Stimulated activated naive B cell treated with anti-CD40 and anti-IgM and Interleukin-4, amounts not matched to agents 10 μg/mL and 1 μg/mL and 100 μg/mL, for 72 hours (primary cell): Measurements from ENCODE around the gene CACNA2D3.
"Not testable (repeated sequence)": the region's sequence is repeated elsewhere in the genome, so short reads cannot be mapped to it uniquely, and the experiment has no call there.

Source experiments
- ATAC-seq, 2 donors: fragments of 150-1000 bp; cut with Tn5 transposase; replicated peaks; 2 replicates each; pipeline ENCODE4 v1.10.0; 2021; ENCODE audit warnings: moderate library complexity in 1 of 2
- DNase-seq: peaks from one replicate; pipeline ENCODE4 v3.0.0; 2021
- H3K27ac Mint-ChIP-seq: one replicate; pipeline ENCODE4 v1.8.0; 2022; ENCODE audit warnings: mild to moderate bottlenecking, mixed read lengths
- H3K27me3 Mint-ChIP-seq, 2 donors: one replicate each; pipeline ENCODE4 v1.8.0; 2022; ENCODE audit warnings: mixed read lengths in 2 of 2
- H3K36me3 Mint-ChIP-seq, 2 donors: one replicate each; pipeline ENCODE4 v1.8.0; 2022; ENCODE audit warnings: mixed read lengths in 2 of 2, mild to moderate bottlenecking in 1 of 2
- H3K4me1 Mint-ChIP-seq, 2 donors: one replicate each; pipeline ENCODE4 v1.8.0; 2022; ENCODE audit warnings: mixed read lengths in 2 of 2, mild to moderate bottlenecking in 1 of 2
- H3K4me3 Mint-ChIP-seq, 2 donors: one replicate each; pipeline ENCODE4 v1.8.0; 2022; ENCODE audit warnings: mild to moderate bottlenecking in 2 of 2, mixed read lengths in 2 of 2, moderate library complexity in 1 of 2
- H3K9me3 Mint-ChIP-seq, 2 donors: one replicate each; pipeline ENCODE4 v1.8.0; 2022; ENCODE audit warnings: mixed read lengths in 2 of 2, mild to moderate bottlenecking in 1 of 2

CACNA2D3 gene

GRCh38 chr3:55085231-55085630, 962.9 kb downstream of the CACNA2D3 start:
- DNase-seq (no peak), ATAC-seq (no peak)
- Mint-ChIP-seq H3K27ac (no peak overlapping the region), H3K27me3 (no peaks in the 10 kb centered on the region), H3K4me3 (no peak overlapping the region), H3K36me3 (no peaks in the 10 kb centered on the region), H3K9me3 (peaks cover 0 to 6% of the 10 kb centered on the region in 2 donors), H3K4me1 (no peaks in the 10 kb centered on the region)

GRCh38 chr3:55089211-55089610, 966.9 kb downstream of the CACNA2D3 start:
- no peaks in the 10 kb centered on the region for H3K4me1 Mint-ChIP-seq
- no peaks in the 10 kb centered on the region for H3K27me3 Mint-ChIP-seq
- DNase-seq (no peak), ATAC-seq (no peak)
- H3K36me3 Mint-ChIP-seq: no peaks in the 10 kb centered on the region
- no peak overlapping the region for H3K4me3 Mint-ChIP-seq
- H3K27ac Mint-ChIP-seq: no peak overlapping the region
- peaks cover 0 to 9% of the 10 kb centered on the region in 2 donors for H3K9me3 Mint-ChIP-seq

- no peaks in the 10 kb centered on the region for H3K36me3 Mint-ChIP-seq
- H3K4me3 Mint-ChIP-seq: no peak overlapping the region
- H3K4me1 Mint-ChIP-seq: no peaks in the 10 kb centered on the region
- no peak overlapping the region for H3K27ac Mint-ChIP-seq
- no peak for DNase-seq
- no peaks in the 10 kb centered on the region for H3K27me3 Mint-ChIP-seq
- peaks cover 0 to 9% of the 10 kb centered on the region in 2 donors for H3K9me3 Mint-ChIP-seq
- ATAC-seq: no peak
These were observed 967.9 kb downstream of the CACNA2D3 start for GRCh38 chr3:55090291-55090690.

- Mint-ChIP-seq H3K27me3 (no peaks in the 10 kb centered on the region), H3K27ac (no peak overlapping the region), H3K36me3 (no peaks in the 10 kb centered on the region), H3K9me3 (peaks cover 0 to 9% of the 10 kb centered on the region in 2 donors), H3K4me3 (no peak overlapping the region), H3K4me1 (no peaks in the 10 kb centered on the region)
- no peak for DNase-seq
- ATAC-seq: no peak
These were observed 968.4 kb downstream of the CACNA2D3 start for GRCh38 chr3:55090746-55091145.

- Mint-ChIP-seq H3K36me3 (no peaks in the 10 kb centered on the region), H3K4me3 (no peak overlapping the region), H3K27me3 (no peaks in the 10 kb centered on the region), H3K9me3 (peaks cover 0 to 10% of the 10 kb centered on the region in 2 donors), H3K4me1 (no peaks in the 10 kb centered on the region), H3K27ac (no peak overlapping the region)
- DNase-seq (no peak), ATAC-seq (no peak)
These were observed 969.3 kb downstream of the CACNA2D3 start for GRCh38 chr3:55091381-55092225.

GRCh38 chr3:55094676-55095075, 972.3 kb downstream of the CACNA2D3 start:
- Mint-ChIP-seq H3K9me3 (peaks cover 0 to 5% of the 10 kb centered on the region in 2 donors), H3K27me3 (no peaks in the 10 kb centered on the region), H3K36me3 (no peaks in the 10 kb centered on the region)

GRCh38 chr3:55097441-55097840, 975.1 kb downstream of the CACNA2D3 start:
- no peak overlapping the region for H3K4me3 Mint-ChIP-seq
- no peak for DNase-seq
- no peak overlapping the region for H3K27ac Mint-ChIP-seq

More at GRCh38 chr3:55094676-55095075, 972.3 kb downstream of the CACNA2D3 start:
- no peaks in the 10 kb centered on the region for H3K4me1 Mint-ChIP-seq
- H3K27ac Mint-ChIP-seq: no peak overlapping the region
- no peak for ATAC-seq
- no peak for DNase-seq
- H3K4me3 Mint-ChIP-seq: no peak overlapping the region

GRCh38 chr3:55105647-55106046, 983.3 kb downstream of the CACNA2D3 start:
- no peak overlapping the region for H3K27ac Mint-ChIP-seq
- ATAC-seq: no peak
- H3K4me3 Mint-ChIP-seq: no peak overlapping the region
- H3K9me3 Mint-ChIP-seq: peaks cover 3% of the 10 kb centered on the region in 2 donors
- no peaks in the 10 kb centered on the region for H3K4me1 Mint-ChIP-seq
- H3K27me3 Mint-ChIP-seq: peaks cover 0 to 3% of the 10 kb centered on the region in 2 donors
- H3K36me3 Mint-ChIP-seq: no peaks in the 10 kb centered on the region
- no peak for DNase-seq

More at GRCh38 chr3:55097441-55097840, 975.1 kb downstream of the CACNA2D3 start:
- no peak for ATAC-seq
- Mint-ChIP-seq H3K36me3 (no peaks in the 10 kb centered on the region), H3K27me3 (no peaks in the 10 kb centered on the region), H3K4me1 (no peaks in the 10 kb centered on the region), H3K9me3 (peaks cover 0 to 5% of the 10 kb centered on the region in 2 donors)

- no peak for DNase-seq
- Mint-ChIP-seq H3K4me1 (no peaks in the 10 kb centered on the region), H3K27me3 (peaks cover 0 to 3% of the 10 kb centered on the region in 2 donors), H3K36me3 (no peaks in the 10 kb centered on the region), H3K9me3 (peaks cover 3% of the 10 kb centered on the region in 2 donors), H3K27ac (no peak overlapping the region), H3K4me3 (no peak overlapping the region)
- no peak for ATAC-seq
These were observed 984.8 kb downstream of the CACNA2D3 start for GRCh38 chr3:55107187-55107586.

- not testable (repeated sequence) for DNase-seq, H3K27ac Mint-ChIP-seq, H3K4me1 Mint-ChIP-seq, H3K36me3 Mint-ChIP-seq, ATAC-seq, H3K4me3 Mint-ChIP-seq, H3K27me3 Mint-ChIP-seq, H3K9me3 Mint-ChIP-seq
These were observed 989.6 kb downstream of the CACNA2D3 start for GRCh38 chr3:55111906-55112305.

- ATAC-seq (no peak), DNase-seq (no peak)
- Mint-ChIP-seq H3K4me3 (no peak overlapping the region), H3K36me3 (no peaks in the 10 kb centered on the region), H3K27ac (no peak overlapping the region), H3K27me3 (no peaks in the 10 kb centered on the region), H3K4me1 (no peaks in the 10 kb centered on the region), H3K9me3 (peaks cover 0 to 3% of the 10 kb centered on the region in 2 donors)
These were observed 996.1 kb downstream of the CACNA2D3 start for GRCh38 chr3:55118451-55118850.

- Mint-ChIP-seq H3K27me3 (no peaks in the 10 kb centered on the region), H3K27ac (no peak overlapping the region), H3K4me1 (no peaks in the 10 kb centered on the region), H3K36me3 (no peaks in the 10 kb centered on the region), H3K4me3 (no peak overlapping the region), H3K9me3 (peaks cover 0 to 3% of the 10 kb centered on the region in 2 donors)
- no peak for DNase-seq
- no peak for ATAC-seq
These were observed 996.9 kb downstream of the CACNA2D3 start for GRCh38 chr3:55119268-55119667.

- no peak for DNase-seq
- no peak for ATAC-seq
- H3K27me3 Mint-ChIP-seq: no peaks in the 10 kb centered on the region
- no peaks in the 10 kb centered on the region for H3K36me3 Mint-ChIP-seq
- H3K9me3 Mint-ChIP-seq: peaks cover 0 to 3% of the 10 kb centered on the region in 2 donors
- H3K4me1 Mint-ChIP-seq: no peaks in the 10 kb centered on the region
- no peak overlapping the region for H3K4me3 Mint-ChIP-seq
- H3K27ac Mint-ChIP-seq: no peak overlapping the region
These were observed 1000.0 kb downstream of the CACNA2D3 start for GRCh38 chr3:55122312-55122711.
